MCF 10A (cell line): ENCODE data around the gene DGKH. TPM values are rescaled to one million over a fixed set of nuclear protein-coding genes. Genes with fewer than 3 reads are reported as not detected.

Experiments used
- BruUV-seq: library from RNA; stranded (reverse); fragments of 400-500 nt; replicated peaks from 2 replicates; lab custom pipeline; 2021; lab: Mats Ljungman, UMichigan
- CTCF ChIA-PET: fragments of 300-600 bp; sonication (Branson Sonifier 250); formaldehyde crosslinking; extraction: SDS; loops from one replicate; lab custom pipeline; 2021; ENCODE audit warnings: antibody characterized with exemption, inconsistent platforms; lab: Yijun Ruan, JAX
- POLR2A ChIA-PET: fragments of 300-600, 350-650 bp; sonication (Branson Sonifier 250); formaldehyde crosslinking; extraction: SDS; loops from one replicate; lab custom pipeline; 2020; ENCODE audit warnings: antibody characterized with exemption, inconsistent platforms; lab: Yijun Ruan, JAX
- DNase-seq: peaks from one replicate; pipeline ENCODE4 v3.0.0-alpha.2; 2018; ENCODE audit not compliant: unreplicated experiment
- H3K27ac Mint-ChIP-seq: one replicate; pipeline ENCODE4 v1.8.0; 2022; ENCODE audit warnings: mild to moderate bottlenecking, low read depth, mixed read lengths; ENCODE audit not compliant: unreplicated experiment
- H3K27me3 Mint-ChIP-seq: one replicate; pipeline ENCODE4 v1.8.0; 2022; ENCODE audit warnings: mixed read lengths; ENCODE audit not compliant: insufficient read depth, unreplicated experiment
- H3K36me3 Mint-ChIP-seq: one replicate; pipeline ENCODE4 v1.8.0; 2022; ENCODE audit warnings: mild to moderate bottlenecking, moderate library complexity, mixed read lengths; ENCODE audit not compliant: insufficient read depth, unreplicated experiment
- H3K4me1 Mint-ChIP-seq: one replicate; pipeline ENCODE4 v1.8.0; 2022; ENCODE audit warnings: mixed read lengths; ENCODE audit not compliant: insufficient read depth, unreplicated experiment
- H3K4me3 Mint-ChIP-seq: one replicate; pipeline ENCODE4 v1.8.0; 2022; ENCODE audit warnings: mild to moderate bottlenecking, moderate library complexity, mixed read lengths; ENCODE audit not compliant: unreplicated experiment
- H3K9me3 Mint-ChIP-seq: one replicate; pipeline ENCODE4 v1.8.0; 2022; ENCODE audit warnings: mixed read lengths; ENCODE audit not compliant: unreplicated experiment
- intact Hi-C: fragments of 100-400 bp; cut with micrococcal nuclease; formaldehyde crosslinking; loops from 2 replicates; pipeline ENCODE4 v1.14.1; 2022
- total RNA-seq: library from RNA; stranded (reverse); gene quantifications from 2 replicates; pipeline ENCODE4 v1.2.3, GENCODE V29; 2022
- TF ChIP-seq, protein P1 (sequence below): fragments of 200-600 bp; IDR thresholded peaks from one replicate; pipeline ENCODE4 v1.8.0; 2022; ENCODE audit warnings: antibody characterized with exemption, mild to moderate bottlenecking; ENCODE audit not compliant: unreplicated experiment

Gene DGKH
- total RNA-seq, 1 experiment from 2014 or later = 22.3 TPM

- Mint-ChIP-seq H3K4me1 (peaks cover 26% of the 10 kb centered on the region), H3K27ac (no peak overlapping the region), H3K4me3 (no peak overlapping the region), H3K36me3 (no peaks in the 10 kb centered on the region), H3K9me3 (no peaks in the 10 kb centered on the region), H3K27me3 (no peaks in the 10 kb centered on the region)
- ChIA-PET POLR2A (interaction anchor here (1.0 kb wide), 1 partner anchor 31 kb away, joined by 3 read pairs; no protein-coding TSS in a partner anchor), CTCF (no interaction called here)
- no TSS peak for BruUV-seq
- TF ChIP-seq, protein P1, sequence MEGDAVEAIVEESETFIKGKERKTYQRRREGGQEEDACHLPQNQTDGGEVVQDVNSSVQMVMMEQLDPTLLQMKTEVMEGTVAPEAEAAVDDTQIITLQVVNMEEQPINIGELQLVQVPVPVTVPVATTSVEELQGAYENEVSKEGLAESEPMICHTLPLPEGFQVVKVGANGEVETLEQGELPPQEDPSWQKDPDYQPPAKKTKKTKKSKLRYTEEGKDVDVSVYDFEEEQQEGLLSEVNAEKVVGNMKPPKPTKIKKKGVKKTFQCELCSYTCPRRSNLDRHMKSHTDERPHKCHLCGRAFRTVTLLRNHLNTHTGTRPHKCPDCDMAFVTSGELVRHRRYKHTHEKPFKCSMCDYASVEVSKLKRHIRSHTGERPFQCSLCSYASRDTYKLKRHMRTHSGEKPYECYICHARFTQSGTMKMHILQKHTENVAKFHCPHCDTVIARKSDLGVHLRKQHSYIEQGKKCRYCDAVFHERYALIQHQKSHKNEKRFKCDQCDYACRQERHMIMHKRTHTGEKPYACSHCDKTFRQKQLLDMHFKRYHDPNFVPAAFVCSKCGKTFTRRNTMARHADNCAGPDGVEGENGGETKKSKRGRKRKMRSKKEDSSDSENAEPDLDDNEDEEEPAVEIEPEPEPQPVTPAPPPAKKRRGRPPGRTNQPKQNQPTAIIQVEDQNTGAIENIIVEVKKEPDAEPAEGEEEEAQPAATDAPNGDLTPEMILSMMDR = no peak
- no peak for DNase-seq
- intact Hi-C loops = no loop called here
Observed at GRCh38 chr13:42099962-42100675, 51.7 kb downstream of the DGKH start.

DNA sequence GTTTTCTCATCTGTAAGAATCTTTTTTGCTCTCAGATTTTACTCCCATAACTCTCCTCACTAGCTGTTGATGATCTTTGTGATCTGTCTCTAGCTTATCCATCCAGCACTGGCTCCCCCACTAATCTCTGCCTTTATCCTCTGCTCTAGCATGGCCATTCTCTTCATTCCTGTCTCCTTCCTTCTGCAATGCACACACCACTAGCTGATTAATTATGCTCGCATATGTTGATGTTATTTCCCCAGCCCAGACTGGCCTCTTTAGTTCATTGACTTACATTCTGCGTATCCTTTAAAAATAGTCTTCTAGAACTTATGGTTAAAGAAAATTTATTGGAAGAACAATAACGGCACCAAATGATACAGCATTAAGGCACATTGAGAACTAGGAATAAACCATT lies 52.5 kb downstream of the DGKH start:
- no peaks in the 10 kb centered on the region for H3K9me3 Mint-ChIP-seq
- peaks cover 26% of the 10 kb centered on the region for H3K4me1 Mint-ChIP-seq
- no peaks in the 10 kb centered on the region for H3K27me3 Mint-ChIP-seq
- ChIA-PET POLR2A (interaction anchor here (1.0 kb wide), 1 partner anchor 32 kb away, joined by 3 read pairs; no protein-coding TSS in a partner anchor), CTCF (interaction anchor here (0.6 to 0.9 kb wide), 2 partner anchors 74 to 433 kb away, joined by 3 to 4 read pairs; no protein-coding TSS in a partner anchor)
- no TSS peak for BruUV-seq
- intact Hi-C loops = no loop called here
- no peak for DNase-seq
- TF ChIP-seq, protein P1 = no peak
- no peak overlapping the region for H3K27ac Mint-ChIP-seq
- no peaks in the 10 kb centered on the region for H3K36me3 Mint-ChIP-seq
- H3K4me3 Mint-ChIP-seq = no peak overlapping the region

- Mint-ChIP-seq H3K9me3 (no peaks in the 10 kb centered on the region), H3K4me3 (no peak overlapping the region), H3K4me1 (peaks cover 29% of the 10 kb centered on the region), H3K27me3 (no peaks in the 10 kb centered on the region), H3K36me3 (no peaks in the 10 kb centered on the region), H3K27ac (no peak overlapping the region)
- intact Hi-C loops = no loop called here
- ChIA-PET POLR2A (interaction anchor here (1.5 kb wide), 1 partner anchor 141 kb away, joined by 3 read pairs; the partner anchor contains the start of gene VWA8), CTCF (interaction anchor here (0.6 to 0.9 kb wide), 2 partner anchors 75 to 435 kb away, joined by 3 to 4 read pairs; no protein-coding TSS in a partner anchor)
- no TSS peak for BruUV-seq
- no peak for DNase-seq
- TF ChIP-seq, protein P1 = no peak
Observed at GRCh38 chr13:42101821-42102585, 53.6 kb downstream of the DGKH start.
